ENCODE results near the gene CD47.

DNA sequence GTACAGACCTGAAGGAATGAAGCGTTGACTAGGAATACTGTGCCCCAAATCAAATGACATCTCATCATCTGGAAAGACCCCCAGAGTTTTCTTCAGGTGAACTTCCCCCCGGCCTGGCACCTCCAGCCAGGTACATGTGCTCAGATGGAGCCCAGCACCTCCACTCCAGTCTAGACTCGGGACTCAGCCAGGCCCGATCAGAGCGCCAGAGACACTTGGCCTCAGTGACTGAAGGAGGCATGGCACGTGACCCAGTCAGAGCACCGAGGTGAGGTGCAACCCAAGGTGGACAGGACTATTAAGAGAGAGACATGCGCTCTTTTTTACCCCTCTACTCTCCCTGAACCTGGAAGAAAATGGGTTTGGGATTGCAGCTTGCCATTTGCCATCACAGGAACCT lies 48.5 kb downstream of the CD47 start:
- no peak for TF ChIP-seq CTCF (IDR thresholded peaks at IDR 0.05)
- TF ChIP-seq REST (IDR thresholded peaks at IDR 0.05; ENCODE audit: insufficient read depth in 1 of 2, low read depth in 2 of 2, low read length in 1 of 2): no peak

All from Panc1 (cell line).